Measurements from ENCODE around the gene G0S2. TPM values are rescaled to one million over a fixed set of nuclear protein-coding genes. Genes with fewer than 3 reads are reported as not detected.

The G0S2 gene
- total and polyA plus RNA-seq, 2 of the 4 experiments (the other 2 are of a cell fraction): 0.36 to 0.53 TPM

GRCh38 chr1:209659909-209660308 lies 15.3 kb upstream of the G0S2 start:
- dilution Hi-C loops (cut with HindIII; ENCODE audit: low sequenced_read_pairs, unreplicated experiment) (no loop called here), in situ Hi-C loops (cut with MboI; ENCODE audit: low sequenced_read_pairs) (no loop called here)

More at GRCh38 chr1:209659909-209660308, 15.3 kb upstream of the G0S2 start:
- H3K79me1 ChIP-seq (ENCODE audit: low read depth in 1 of 2, low read length in 2 of 2): no peaks in the 10 kb centered on the region
- H2BK5ac ChIP-seq (ENCODE audit: low read depth, low read length, poor library complexity, severe bottlenecking): no peak overlapping the region
- no peak overlapping the region for H4K8ac ChIP-seq (ENCODE audit: low read depth in 2 of 2, low read length in 2 of 2)
- no peak overlapping the region for H2AFZ ChIP-seq (replicated peaks; ENCODE audit: low read length, poor library complexity)
- H2BK20ac ChIP-seq (ENCODE audit: low read depth, low read length): no peak overlapping the region
- no peaks in the 10 kb centered on the region for H3K36me3 ChIP-seq (ENCODE audit: control insufficient read depth, insufficient read depth, low read length)
- H2BK15ac ChIP-seq (ENCODE audit: low read depth, low read length): no peak overlapping the region
- H3K4me3 ChIP-seq (ENCODE audit: insufficient read depth, low read depth, low read length): no peak overlapping the region
- ChIA-PET POLR2A (ENCODE audit: unreplicated experiment) (no interaction called here), CTCF (no interaction called here)
- no peak overlapping the region for H2BK120ac ChIP-seq (ENCODE audit: low read depth, low read length)
- H2AK5ac ChIP-seq (ENCODE audit: low read depth, low read length): no peak overlapping the region
- no peak overlapping the region for H4K5ac ChIP-seq (ENCODE audit: low read depth, low read length)
- TF ChIP-seq MAFK (IDR thresholded peaks at IDR 0.05; ENCODE audit: low read depth, low read length) (no peak), SMC3 (IDR thresholded peaks at IDR 0.05; ENCODE audit: low read depth, low read length) (no peak), NFE2L2 (IDR thresholded peaks at IDR 0.05; ENCODE audit: low read depth, low read length) (no peak), BHLHE40 (IDR thresholded peaks at IDR 0.05; ENCODE audit: low read depth, low read length) (no peak), MXI1 (IDR thresholded peaks at IDR 0.05; ENCODE audit: borderline replicate concordance, low read depth, low read length) (no peak), FOS (IDR thresholded peaks at IDR 0.05; ENCODE audit: low read depth, low read length) (no peak), MAZ (IDR thresholded peaks at IDR 0.05; ENCODE audit: borderline replicate concordance, low read depth, low read length) (no peak), RAD21 (IDR thresholded peaks at IDR 0.05; ENCODE audit: low read length) (no peak), CHD1 (IDR thresholded peaks at IDR 0.05; ENCODE audit: low read depth, low read length) (no peak), RFX5 (IDR thresholded peaks at IDR 0.05; ENCODE audit: low read depth, low read length) (no peak), CEBPB (IDR thresholded peaks at IDR 0.05; ENCODE audit: low read depth, low read length) (no peak), POLR2A (IDR thresholded peaks at IDR 0.05; ENCODE audit: low read depth, low read length) (no peak)
- no peak overlapping the region for H3K14ac ChIP-seq (replicated peaks; ENCODE audit: low read depth, low read length)
- no peak overlapping the region for H3K23ac ChIP-seq (ENCODE audit: low read depth, low read length)
- H3K9ac ChIP-seq (ENCODE audit: low read depth, low read length): no peak overlapping the region
- intact Hi-C loops (cut with micrococcal nuclease): no loop called here
- no peak overlapping the region for H3K4ac ChIP-seq (ENCODE audit: low read depth, low read length)
- H2AK9ac ChIP-seq (replicated peaks; ENCODE audit: low read depth, low read length, poor library complexity): no peak overlapping the region
- H4K20me1 ChIP-seq (ENCODE audit: insufficient read depth, low read length): no peaks in the 10 kb centered on the region
- no peaks in the 10 kb centered on the region; the same call in 1 of the 2 replicates for H3K9me1 ChIP-seq (ENCODE audit: insufficient read depth, low read length)
- DNase-seq: peak; percentile 46
- H3K27ac ChIP-seq (ENCODE audit: insufficient read depth, low read length): no peak overlapping the region
- no peaks in the 10 kb centered on the region for H3K9me3 ChIP-seq (ENCODE audit: control insufficient read depth, insufficient read depth, low read length)
- no peak; the same call in 1 of the 2 replicates for ATAC-seq (ENCODE audit: low read depth)
- H3K56ac ChIP-seq (ENCODE audit: extremely low read depth, insufficient read depth, low read length): no peak overlapping the region
- no peak overlapping the region for H4K91ac ChIP-seq (ENCODE audit: insufficient read depth, low read depth, low read length)
- no peak overlapping the region for H3K18ac ChIP-seq (ENCODE audit: low read depth, low read length)
- H3K4me2 ChIP-seq (ENCODE audit: low read depth, low read length): no peak overlapping the region
- H3K4me1 ChIP-seq (ENCODE audit: control insufficient read depth, insufficient read depth, low read length): no peaks in the 10 kb centered on the region
- BruUV-seq (replicated peaks): no TSS peak
- WGBS, 2 experiments (ENCODE audit: extremely low coverage in 2 of 2, insufficient read length in 1 of 2): no CpG with 5 or more reads among the region's 5 CpGs
- H3K27me3 ChIP-seq (ENCODE audit: control insufficient read depth, insufficient read depth, low read length): no peaks in the 10 kb centered on the region
